HepG2 (cell line): Measurements from ENCODE around the gene MAP3K14. TPM values are rescaled to one million over a fixed set of nuclear protein-coding genes. Genes with fewer than 3 reads are reported as not detected.

Experiments
- ATF4 ChIP-seq, 2 experiments: fragments of 450-650 bp in 1 of 2; sonication (generic) in 1 of 2; formaldehyde crosslinking; IDR thresholded peaks; 2 replicates each; pipeline versions ENCODE4 v1.5.0 to v1.8.0; 2020 to 2022; ENCODE audit warnings: mild to moderate bottlenecking in 1 of 2, missing genetic modification reagents in 1 of 2
- ATF7 ChIP-seq, 2 experiments: fragments of 450-650 bp in 1 of 2; sonication (generic) in 1 of 2; formaldehyde crosslinking in 1 of 2; IDR thresholded peaks; 2 replicates each; pipeline versions ENCODE4 v1.4.0 to v1.6.1; 2016 to 2020; ENCODE audit warnings: antibody characterized with exemption in 1 of 2, mild to moderate bottlenecking in 1 of 2, missing genetic modification reagents in 1 of 2
- CHD4 ChIP-seq: fragments of 200-600 bp; sonication (generic); IDR thresholded peaks from 2 replicates; pipeline ENCODE4 v1.7.0; 2017; ENCODE audit warnings: mild to moderate bottlenecking, low read length, borderline replicate concordance
- FOSL2 ChIP-seq: sonication (generic); formaldehyde crosslinking; IDR thresholded peaks from 2 replicates; pipeline ENCODE4 v1.4.0; 2020; ENCODE audit warnings: missing genetic modification reagents
- FOXO4 ChIP-seq: sonication (generic); formaldehyde crosslinking; conservative IDR thresholded peaks from 2 replicates; pipeline ENCODE4 v1.8.1; 2023; ENCODE audit warnings: missing genetic modification reagents
- HNF1B ChIP-seq: sonication (generic); formaldehyde crosslinking; IDR thresholded peaks from 2 replicates; pipeline ENCODE4 v1.5.1; 2020; ENCODE audit warnings: mild to moderate bottlenecking, moderate library complexity, missing genetic modification reagents
- MLX ChIP-seq: IDR thresholded peaks from 2 replicates; pipeline ENCODE4 v1.6.1; 2016
- RXRB ChIP-seq: IDR thresholded peaks from 2 replicates; pipeline ENCODE4 v1.6.1; 2016; ENCODE audit warnings: borderline replicate concordance, missing genetic modification reagents, missing compliant biosample characterization
- TARDBP ChIP-seq: sonication (generic); formaldehyde crosslinking; IDR thresholded peaks from 2 replicates; pipeline ENCODE4 v1.8.0; 2022; ENCODE audit warnings: mild to moderate bottlenecking, missing genetic modification reagents
- TGIF2 ChIP-seq: IDR thresholded peaks from 2 replicates; pipeline ENCODE4 v1.6.1; 2016; ENCODE audit warnings: control low read depth, missing compliant biosample characterization
- THAP8 ChIP-seq: sonication (generic); formaldehyde crosslinking; IDR thresholded peaks from 2 replicates; pipeline ENCODE4 v1.5.1; 2020; ENCODE audit warnings: missing genetic modification reagents, mild to moderate bottlenecking, borderline replicate concordance
- ZMAT5 ChIP-seq: sonication (generic); formaldehyde crosslinking; IDR thresholded peaks from 2 replicates; pipeline ENCODE4 v1.5.0; 2020; ENCODE audit warnings: mild to moderate bottlenecking, low read depth, missing genetic modification reagents, borderline replicate concordance
- ZMYM2 ChIP-seq: sonication (generic); formaldehyde crosslinking; IDR thresholded peaks from 2 replicates; pipeline ENCODE4 v1.8.0; 2022; ENCODE audit warnings: mild to moderate bottlenecking, missing genetic modification reagents
- ZNF441 ChIP-seq: sonication (generic); formaldehyde crosslinking; IDR thresholded peaks from 2 replicates; pipeline ENCODE4 v1.7.0; 2021; ENCODE audit warnings: missing genetic modification reagents, borderline replicate concordance
- ZNF510 ChIP-seq: sonication (generic); formaldehyde crosslinking; IDR thresholded peaks from 2 replicates; pipeline ENCODE4 v1.4.0; 2020; ENCODE audit warnings: low read depth, mild to moderate bottlenecking, missing genetic modification reagents
- ZNF512 ChIP-seq: sonication (generic); formaldehyde crosslinking; IDR thresholded peaks from 2 replicates; pipeline ENCODE4 v1.4.0; 2020; ENCODE audit warnings: mild to moderate bottlenecking, missing genetic modification reagents
- ZNF589 ChIP-seq: sonication (generic); formaldehyde crosslinking; conservative IDR thresholded peaks from 2 replicates; pipeline ENCODE4 v1.8.0; 2022; ENCODE audit warnings: mild to moderate bottlenecking, moderate library complexity, missing genetic modification reagents
- ZNF615 ChIP-seq: sonication (generic); formaldehyde crosslinking; IDR thresholded peaks from 2 replicates; pipeline ENCODE4 v1.5.0; 2020; ENCODE audit warnings: mild to moderate bottlenecking, missing genetic modification reagents, borderline replicate concordance
- ZNF879 ChIP-seq: sonication (generic); formaldehyde crosslinking; IDR thresholded peaks from 2 replicates; pipeline ENCODE4 v1.8.1; 2023; ENCODE audit warnings: missing genetic modification reagents
- polyA plus RNA-seq, 8 experiments: library from polyadenylated mRNA; depleted of rRNA in 3 of 8; stranded (reverse) in 7 of 8; unstranded in 1 of 8; fragments of >200 nt; fragmentation: Illumina TruSeq in 4 of 8; extraction: Trizol in 4 of 8; gene quantifications; 2 replicates each; pipeline versions ENCODE4 v1.2.1 to v1.2.3, GENCODE V29; 2011 to 2016; ENCODE audit warnings: low read depth in 4 of 8, missing spikeins in 1 of 8, mixed read lengths in 1 of 8; ENCODE audit not compliant: insufficient read depth in 1 of 8
- total RNA-seq, 5 experiments: library from RNA; depleted of rRNA; stranded (reverse); fragments of >200 nt; fragmentation: Illumina TruSeq; extraction: Trizol; gene quantifications; 2 replicates each; pipeline ENCODE4 v1.2.3, GENCODE V29; 2016; ENCODE audit warnings: low read depth in 1 of 5

MAP3K14 gene
- total and polyA plus RNA-seq, 2 of the 13 experiments (the other 11 are each of a cell fraction or from before 2014, with no cell fraction given): 2.6 TPM

- TF ChIP-seq MLX: no peak
- TF ChIP-seq RXRB: peak; percentile 8; the same call in 1 of the 2 replicates
- TF ChIP-seq ZNF879 (CRISPR knock-in tag): 0 out of 2 replicates have a peak, but pooled peaks have one; percentile 28
- no peak for TF ChIP-seq TARDBP
- TF ChIP-seq ZNF510 (CRISPR knock-in tag): no peak
- no peak for TF ChIP-seq ZMYM2 (CRISPR knock-in tag)
- peak; percentile 12; the same call in 1 of the 2 replicates for TF ChIP-seq FOSL2 (CRISPR knock-in tag)
- 0 out of 2 replicates have a peak, but pooled peaks have one; percentile 24 for TF ChIP-seq FOXO4 (CRISPR knock-in tag)
- 0 out of 2 replicates have a peak, but pooled peaks have one; percentile 16 for TF ChIP-seq HNF1B (CRISPR knock-in tag)
- TF ChIP-seq ZMAT5 (CRISPR knock-in tag): no peak
- no peak for TF ChIP-seq ZNF615
- TF ChIP-seq ATF4 (CRISPR knock-in tag; IDR thresholded peaks at IDR 0.05): 0 out of 4 replicates have a peak, but pooled peaks of 1 of the 2 experiments have one; percentile 32
- TF ChIP-seq TGIF2 (CRISPR knock-in tag): no peak
- TF ChIP-seq ATF7 (IDR thresholded peaks at IDR 0.05): 0 out of 2 replicates have a peak, but pooled peaks have one; percentile 5
- no peak for TF ChIP-seq ATF7 (CRISPR knock-in tag; IDR thresholded peaks at IDR 0.05)
- TF ChIP-seq ZNF589 (CRISPR knock-in tag): peak; percentile 34; the same call in 1 of the 2 replicates
- TF ChIP-seq CHD4: 0 out of 2 replicates have a peak, but pooled peaks have one; percentile 30
- TF ChIP-seq THAP8 (CRISPR knock-in tag): no peak
- no peak for TF ChIP-seq ZNF441
- TF ChIP-seq ZNF512: no peak
Measured at GRCh38 chr17:45315648-45316433, 979 bp downstream of the MAP3K14 start (continued).
